Adrenal gland (tissue), 12 donors: ENCODE results near the gene MYO18A. TPM values are rescaled to one million over a fixed set of nuclear protein-coding genes. Genes with fewer than 3 reads are reported as not detected.

Source experiments
- DNase-seq, 7 donors: peaks; one replicate each; pipeline ENCODE4 v3.0.0-alpha.2; 2019 to 2020
- H3K27ac ChIP-seq, 5 donors: fragments of 200-600 bp; sonication (generic) in 4 of 5; 1 replicate in 3 of 5; 2 replicates in 2 of 5; pipeline versions ENCODE4 v1.5.1 to v1.8.0; 2016 to 2020; ENCODE audit warnings: mild to moderate bottlenecking in 1 of 5
- H3K27me3 ChIP-seq: fragments of 200-600 bp; 2 replicates; pipeline ENCODE4 v1.8.0; 2021
- H3K36me3 ChIP-seq, 2 donors: fragments of 200-600 bp; replicated peaks in 1 of 2; 1 replicate in 1 of 2; 2 replicates in 1 of 2; pipeline versions ENCODE4 v1.5.1 to v1.8.0; 2018 to 2022
- H3K4me1 ChIP-seq, 2 donors: fragments of 200-600 bp; replicated peaks in 1 of 2; 1 replicate in 1 of 2; 2 replicates in 1 of 2; pipeline versions ENCODE4 v1.5.1 to v1.8.0; 2018 to 2021
- H3K4me3 ChIP-seq, 4 donors: fragments of 200-600 bp; sonication (generic) in 3 of 4; one replicate each; pipeline ENCODE4 v1.5.1; 2016 to 2018
- H3K9me3 ChIP-seq, 3 donors: fragments of 200-600 bp; sonication (generic) in 1 of 3; replicated peaks in 1 of 3; 1 replicate in 2 of 3; 2 replicates in 1 of 3; pipeline versions ENCODE4 v1.5.1 to v1.8.0; 2016 to 2021
- POLR2A ChIP-seq, 2 donors: fragments of 450-650 bp; IDR thresholded peaks; one replicate each; pipeline ENCODE4 v1.6.1; 2017; ENCODE audit warnings: antibody characterized with exemption in 2 of 2, mild to moderate bottlenecking in 2 of 2, moderate library complexity in 1 of 2
- WGBS, 4 donors: extraction: QIAGEN DNeasy Blood & Tissue Kit in 2 of 4; methylation state at CpG; one replicate each; pipeline versions ENCODE4 v1.1.5 to v1.1.7; 2013 to 2017; 5-methylcytosine and 5-hydroxymethylcytosine counted together
- intact Hi-C, 2 donors: fragments of 100-400 bp; cut with DNase I; formaldehyde crosslinking; loops; one replicate each; pipeline versions ENCODE4 v1.14.1 to v1.15.0; 2022 to 2023
- polyA plus RNA-seq, 3 donors: library from polyadenylated mRNA; stranded (reverse); fragments of 200-250 nt in 2 of 3; fragments of 350-450 nt in 1 of 3; fragmentation: Illumina TruSeq in 1 of 3; extraction: RNeasy Lipid Tissue Mini Kit (QIAGEN cat#74804) in 1 of 3; gene quantifications; one replicate each; pipeline ENCODE4 v1.2.3, GENCODE V29; 2013 to 2014
- total RNA-seq, 9 donors: library from RNA; depleted of rRNA in 4 of 9; stranded (reverse); fragments of >200 nt in 4 of 9; fragments of 120-200 nt in 1 of 9; fragmentation: NEBNext Ultra II Directional in 1 of 9; extraction: Animal tissue kit (Norgen Biotek cat#: 25700) in 1 of 9; gene quantifications; one replicate each; pipeline versions ENCODE4 v1.1.0 to v1.2.4, GENCODE V29; 2013 to 2023
- TF ChIP-seq, protein P1 (sequence below), 6 experiments: fragments of 450-650 bp in 4 of 6; fragments of 200-600 bp in 2 of 6; sonication (generic) in 1 of 6; IDR thresholded peaks; 1 replicate in 5 of 6; 2 replicates in 1 of 6; pipeline versions ENCODE4 v1.5.1 to v1.8.0; 2016 to 2021; ENCODE audit warnings: antibody characterized with exemption in 6 of 6, mild to moderate bottlenecking in 2 of 6, moderate library complexity in 1 of 6
- donor health status: healthy with polysubstance abuse.
- donor health status: Bipolar disorder and iron deficiency.
- donor health status: DM: yes; HTN: yes; CAD: no.
- donor health status: DM: no; HTN: no; CAD: no.
- donor health status: DM: no; HTN: no; CAD: no.
- donor health status: DM: yes; HTN: yes; CAD: no.

The MYO18A gene
- total and polyA plus RNA-seq, 12 donors = 19.6 to 95.6 (median 40.7) TPM

GRCh38 chr17:29168079-29168758 lies 12.0 kb downstream of the MYO18A start:
- TF ChIP-seq POLR2A (IDR thresholded peaks at IDR 0.05) = no peak
- TF ChIP-seq, protein P1, sequence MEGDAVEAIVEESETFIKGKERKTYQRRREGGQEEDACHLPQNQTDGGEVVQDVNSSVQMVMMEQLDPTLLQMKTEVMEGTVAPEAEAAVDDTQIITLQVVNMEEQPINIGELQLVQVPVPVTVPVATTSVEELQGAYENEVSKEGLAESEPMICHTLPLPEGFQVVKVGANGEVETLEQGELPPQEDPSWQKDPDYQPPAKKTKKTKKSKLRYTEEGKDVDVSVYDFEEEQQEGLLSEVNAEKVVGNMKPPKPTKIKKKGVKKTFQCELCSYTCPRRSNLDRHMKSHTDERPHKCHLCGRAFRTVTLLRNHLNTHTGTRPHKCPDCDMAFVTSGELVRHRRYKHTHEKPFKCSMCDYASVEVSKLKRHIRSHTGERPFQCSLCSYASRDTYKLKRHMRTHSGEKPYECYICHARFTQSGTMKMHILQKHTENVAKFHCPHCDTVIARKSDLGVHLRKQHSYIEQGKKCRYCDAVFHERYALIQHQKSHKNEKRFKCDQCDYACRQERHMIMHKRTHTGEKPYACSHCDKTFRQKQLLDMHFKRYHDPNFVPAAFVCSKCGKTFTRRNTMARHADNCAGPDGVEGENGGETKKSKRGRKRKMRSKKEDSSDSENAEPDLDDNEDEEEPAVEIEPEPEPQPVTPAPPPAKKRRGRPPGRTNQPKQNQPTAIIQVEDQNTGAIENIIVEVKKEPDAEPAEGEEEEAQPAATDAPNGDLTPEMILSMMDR (IDR thresholded peaks at IDR 0.05) = no peak
- no peaks in the 10 kb centered on the region for H3K9me3 ChIP-seq
- intact Hi-C loops = no loop called here
- H3K36me3 ChIP-seq = peaks cover 0 to 13% of the 10 kb centered on the region in 2 donors
- H3K4me1 ChIP-seq = peaks cover 13 to 28% of the 10 kb centered on the region in 2 donors
- no peaks in the 10 kb centered on the region for H3K27me3 ChIP-seq
- DNase-seq = no peak
- no peak overlapping the region for H3K27ac ChIP-seq
- WGBS, 4 donors = 52 to 69% (median 59%) methylated on average over 3 of the region's 3 CpGs
- no peak overlapping the region for H3K4me3 ChIP-seq

GRCh38 chr17:29167393-29168078 lies 12.7 kb downstream of the MYO18A start:
- H3K9me3 ChIP-seq = no peaks in the 10 kb centered on the region
- DNase-seq = no peak
- intact Hi-C loops = no loop called here
- H3K27me3 ChIP-seq = no peaks in the 10 kb centered on the region
- H3K36me3 ChIP-seq = peaks cover 0 to 13% of the 10 kb centered on the region in 2 donors
- TF ChIP-seq, protein P1 (IDR thresholded peaks at IDR 0.05) = no peak
- no peak for TF ChIP-seq POLR2A (IDR thresholded peaks at IDR 0.05)
- no peak overlapping the region for H3K4me3 ChIP-seq
- peaks cover 13 to 32% of the 10 kb centered on the region in 2 donors for H3K4me1 ChIP-seq
- WGBS, 4 donors = 81 to 92% (median 88%) methylated on average over 4 of the region's 4 CpGs
- no peak overlapping the region for H3K27ac ChIP-seq

- intact Hi-C loops = no loop called here
Observed at GRCh38 chr17:29166507-29166887, 13.7 kb downstream of the MYO18A start.

More at GRCh38 chr17:29166507-29166887, 13.7 kb downstream of the MYO18A start:
- H3K4me1 ChIP-seq = peaks cover 13 to 26% of the 10 kb centered on the region in 2 donors
- H3K9me3 ChIP-seq = no peaks in the 10 kb centered on the region
- WGBS, 4 donors = 92 to 94% (median 93%) methylated on average over 17 to 21 of the region's 21 CpGs
- peaks cover 0 to 13% of the 10 kb centered on the region in 2 donors for H3K36me3 ChIP-seq
- peak in 1 of 7 donors; percentile 14 for DNase-seq
- H3K27me3 ChIP-seq = no peaks in the 10 kb centered on the region
- TF ChIP-seq, protein P1 (IDR thresholded peaks at IDR 0.05) = no peak
- H3K27ac ChIP-seq = no peak overlapping the region
- H3K4me3 ChIP-seq = no peak overlapping the region
